OCI-LY1 (cell line): Measurements from ENCODE around the gene USP5.

ENCODE experiments used
- EZH2 ChIP-seq: fragments of 200-600 bp; sonication (generic), shearing (Covaris generic); IDR thresholded peaks from 2 replicates; pipeline ENCODE4 v1.8.0; 2017; ENCODE audit warnings: borderline replicate concordance, mixed run types, mild to moderate bottlenecking, antibody characterized with exemption, low read length, moderate library complexity, mixed read lengths
- TF ChIP-seq, protein P1 (sequence below): fragments of 200-600 bp; sonication (generic), shearing (Covaris generic); IDR thresholded peaks from 2 replicates; pipeline ENCODE4 v1.5.1; 2017; ENCODE audit warnings: mild to moderate bottlenecking, antibody characterized with exemption, low read length, moderate library complexity, mixed read lengths

DNA sequence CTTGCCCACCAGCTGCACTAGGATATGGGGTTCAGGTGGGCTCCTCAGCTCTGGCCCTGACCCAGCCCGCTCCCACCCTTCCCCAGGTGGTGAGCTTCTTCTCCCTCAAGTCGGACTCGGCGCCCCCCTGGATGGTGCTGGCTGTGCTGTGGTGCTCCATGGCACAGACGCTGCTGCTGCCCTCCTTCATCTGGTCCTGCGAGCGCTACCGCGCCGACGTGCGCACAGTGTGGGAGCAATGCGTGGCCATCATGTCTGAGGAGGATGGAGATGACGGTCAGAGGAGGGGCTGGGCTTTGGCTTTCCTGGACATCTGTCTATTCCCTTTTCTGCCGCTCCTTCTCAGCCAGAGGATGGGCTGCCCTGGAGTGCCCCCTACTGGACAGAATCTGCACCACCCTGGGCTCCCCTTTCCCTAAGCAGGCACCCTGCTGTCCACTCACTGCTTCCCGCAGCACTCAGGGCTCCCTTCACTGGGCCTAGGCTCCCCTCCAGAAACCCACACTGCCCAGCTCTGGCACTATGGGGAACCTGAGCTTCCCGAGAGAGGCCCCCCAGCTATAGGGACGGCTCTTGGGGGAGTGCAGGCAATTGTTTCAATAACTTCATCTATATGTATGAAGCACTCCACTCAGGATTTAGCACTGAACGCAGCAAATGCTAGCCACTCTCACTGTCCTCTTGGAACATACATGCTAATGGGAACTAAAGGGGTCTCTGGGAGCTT, 26.4 kb upstream of the USP5 start:
- TF ChIP-seq, protein P1, sequence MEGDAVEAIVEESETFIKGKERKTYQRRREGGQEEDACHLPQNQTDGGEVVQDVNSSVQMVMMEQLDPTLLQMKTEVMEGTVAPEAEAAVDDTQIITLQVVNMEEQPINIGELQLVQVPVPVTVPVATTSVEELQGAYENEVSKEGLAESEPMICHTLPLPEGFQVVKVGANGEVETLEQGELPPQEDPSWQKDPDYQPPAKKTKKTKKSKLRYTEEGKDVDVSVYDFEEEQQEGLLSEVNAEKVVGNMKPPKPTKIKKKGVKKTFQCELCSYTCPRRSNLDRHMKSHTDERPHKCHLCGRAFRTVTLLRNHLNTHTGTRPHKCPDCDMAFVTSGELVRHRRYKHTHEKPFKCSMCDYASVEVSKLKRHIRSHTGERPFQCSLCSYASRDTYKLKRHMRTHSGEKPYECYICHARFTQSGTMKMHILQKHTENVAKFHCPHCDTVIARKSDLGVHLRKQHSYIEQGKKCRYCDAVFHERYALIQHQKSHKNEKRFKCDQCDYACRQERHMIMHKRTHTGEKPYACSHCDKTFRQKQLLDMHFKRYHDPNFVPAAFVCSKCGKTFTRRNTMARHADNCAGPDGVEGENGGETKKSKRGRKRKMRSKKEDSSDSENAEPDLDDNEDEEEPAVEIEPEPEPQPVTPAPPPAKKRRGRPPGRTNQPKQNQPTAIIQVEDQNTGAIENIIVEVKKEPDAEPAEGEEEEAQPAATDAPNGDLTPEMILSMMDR = peak; percentile 86
- no peak for TF ChIP-seq EZH2
